H1 (cell line): ENCODE measurements around the gene GLE1. TPM values are rescaled to one million over a fixed set of nuclear protein-coding genes. Genes with fewer than 3 reads are reported as not detected.

Source experiments
- EP300 ChIP-seq, 2 experiments: IDR thresholded peaks; 1 replicate in 1 of 2; 2 replicates in 1 of 2; pipeline ENCODE4 v1.6.1; 2011 to 2012; ENCODE audit warnings: low read depth in 2 of 2, low read length in 2 of 2, mild to moderate bottlenecking in 2 of 2, borderline replicate concordance in 1 of 2, inconsistent platforms in 1 of 2, moderate library complexity in 1 of 2
- HDAC2 ChIP-seq, 2 experiments: fragments of 300-600 bp in 1 of 2; sonication (generic) in 1 of 2; IDR thresholded peaks; 2 replicates each; pipeline ENCODE4 v1.6.1; 2011 to 2012; ENCODE audit warnings: low read depth in 2 of 2, low read length in 2 of 2, mild to moderate bottlenecking in 2 of 2, moderate library complexity in 2 of 2, borderline replicate concordance in 1 of 2, inconsistent platforms in 1 of 2
- HDAC6 ChIP-seq: IDR thresholded peaks from one replicate; pipeline ENCODE4 v1.7.1; 2012; ENCODE audit warnings: low read depth, mild to moderate bottlenecking, inconsistent platforms, low read length, moderate library complexity
- MAFK ChIP-seq: IDR thresholded peaks from 2 replicates; pipeline ENCODE4 v1.6.1; 2012; ENCODE audit warnings: low read depth, mild to moderate bottlenecking, improper control_type of control experiment, low read length
- SUZ12 ChIP-seq: fragments of 200-600 bp; sonication (generic); IDR thresholded peaks from 2 replicates; pipeline ENCODE4 v1.6.1; 2012; ENCODE audit warnings: mild to moderate bottlenecking, inconsistent platforms, low read length, moderate library complexity, mixed read lengths
- TEAD4 ChIP-seq: IDR thresholded peaks from 2 replicates; pipeline ENCODE4 v1.6.1; 2012; ENCODE audit warnings: low read depth, low read length, inconsistent platforms, mixed read lengths
- polyA plus RNA-seq, 7 experiments: library from polyadenylated mRNA; depleted of rRNA in 3 of 7; stranded (reverse) in 5 of 7; unstranded in 2 of 7; fragments of >200 nt in 5 of 7; fragments of 200-250 nt in 2 of 7; gene quantifications; 1 replicate in 5 of 7; 2 replicates in 1 of 7; 4 replicates in 1 of 7; pipeline versions ENCODE4 v1.2.1 to v1.2.3, GENCODE V29; 2011 to 2013; ENCODE audit warnings: missing spikeins in 2 of 7, mixed read lengths in 2 of 7
- total RNA-seq: library from RNA; stranded (reverse); fragmentation: NEBNext Ultra II Directional; extraction: Animal tissue kit (Norgen Biotek cat#: 25700); gene quantifications from 2 replicates; pipeline ENCODE4 v1.2.1, GENCODE V29; 2021
- TF ChIP-seq, protein P1 (sequence below): fragments of 300-600 bp; sonication (generic); IDR thresholded peaks from 2 replicates; pipeline ENCODE4 v1.7.1; 2012; ENCODE audit warnings: low read length, moderate library complexity, mild to moderate bottlenecking, inconsistent platforms; ENCODE audit not compliant: insufficient replicate concordance
- TF ChIP-seq, protein P2 (sequence below): IDR thresholded peaks from 2 replicates; pipeline ENCODE4 v1.6.1; 2011; ENCODE audit warnings: low read length, improper control_type of control experiment

Gene GLE1
- total and polyA plus RNA-seq, 2 of the 8 experiments (the other 6 are each of a cell fraction or from before 2014, with no cell fraction given): 9.6 to 14.9 TPM

DNA sequence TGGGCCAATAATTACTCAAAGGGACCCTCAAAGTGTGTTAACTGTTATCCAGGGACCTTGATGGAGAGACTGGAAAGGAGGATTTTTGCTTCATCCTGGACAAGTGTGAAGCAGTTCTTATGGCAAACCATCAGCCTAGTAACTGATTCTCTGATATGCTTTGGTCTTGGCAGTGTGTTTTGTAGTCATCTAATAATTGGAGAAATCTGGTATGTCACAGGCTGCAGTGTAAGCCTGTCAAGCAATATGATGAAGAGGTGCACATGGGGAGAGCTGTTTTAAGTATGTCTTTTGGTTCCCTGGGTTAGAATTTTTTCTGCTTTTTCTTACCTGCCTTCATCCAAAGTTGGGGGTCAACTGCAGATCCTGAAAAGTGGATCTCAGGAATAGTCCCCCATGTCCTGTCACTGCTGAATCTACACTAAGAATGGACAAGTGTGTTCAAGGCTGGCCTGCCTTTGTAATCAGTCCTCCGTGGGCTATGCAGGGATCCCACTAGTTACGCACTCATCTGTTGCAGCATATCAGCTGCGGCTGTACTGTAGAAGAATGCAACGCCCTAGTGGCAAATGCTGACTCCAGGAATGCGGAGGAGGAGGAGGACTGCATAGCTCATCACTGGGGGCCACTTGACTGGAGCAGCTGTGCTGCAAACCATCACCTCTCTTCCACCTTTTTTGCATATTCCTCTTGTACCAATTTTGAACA lies 49.8 kb downstream of the GLE1 start (continued):
- TF ChIP-seq, protein P1, sequence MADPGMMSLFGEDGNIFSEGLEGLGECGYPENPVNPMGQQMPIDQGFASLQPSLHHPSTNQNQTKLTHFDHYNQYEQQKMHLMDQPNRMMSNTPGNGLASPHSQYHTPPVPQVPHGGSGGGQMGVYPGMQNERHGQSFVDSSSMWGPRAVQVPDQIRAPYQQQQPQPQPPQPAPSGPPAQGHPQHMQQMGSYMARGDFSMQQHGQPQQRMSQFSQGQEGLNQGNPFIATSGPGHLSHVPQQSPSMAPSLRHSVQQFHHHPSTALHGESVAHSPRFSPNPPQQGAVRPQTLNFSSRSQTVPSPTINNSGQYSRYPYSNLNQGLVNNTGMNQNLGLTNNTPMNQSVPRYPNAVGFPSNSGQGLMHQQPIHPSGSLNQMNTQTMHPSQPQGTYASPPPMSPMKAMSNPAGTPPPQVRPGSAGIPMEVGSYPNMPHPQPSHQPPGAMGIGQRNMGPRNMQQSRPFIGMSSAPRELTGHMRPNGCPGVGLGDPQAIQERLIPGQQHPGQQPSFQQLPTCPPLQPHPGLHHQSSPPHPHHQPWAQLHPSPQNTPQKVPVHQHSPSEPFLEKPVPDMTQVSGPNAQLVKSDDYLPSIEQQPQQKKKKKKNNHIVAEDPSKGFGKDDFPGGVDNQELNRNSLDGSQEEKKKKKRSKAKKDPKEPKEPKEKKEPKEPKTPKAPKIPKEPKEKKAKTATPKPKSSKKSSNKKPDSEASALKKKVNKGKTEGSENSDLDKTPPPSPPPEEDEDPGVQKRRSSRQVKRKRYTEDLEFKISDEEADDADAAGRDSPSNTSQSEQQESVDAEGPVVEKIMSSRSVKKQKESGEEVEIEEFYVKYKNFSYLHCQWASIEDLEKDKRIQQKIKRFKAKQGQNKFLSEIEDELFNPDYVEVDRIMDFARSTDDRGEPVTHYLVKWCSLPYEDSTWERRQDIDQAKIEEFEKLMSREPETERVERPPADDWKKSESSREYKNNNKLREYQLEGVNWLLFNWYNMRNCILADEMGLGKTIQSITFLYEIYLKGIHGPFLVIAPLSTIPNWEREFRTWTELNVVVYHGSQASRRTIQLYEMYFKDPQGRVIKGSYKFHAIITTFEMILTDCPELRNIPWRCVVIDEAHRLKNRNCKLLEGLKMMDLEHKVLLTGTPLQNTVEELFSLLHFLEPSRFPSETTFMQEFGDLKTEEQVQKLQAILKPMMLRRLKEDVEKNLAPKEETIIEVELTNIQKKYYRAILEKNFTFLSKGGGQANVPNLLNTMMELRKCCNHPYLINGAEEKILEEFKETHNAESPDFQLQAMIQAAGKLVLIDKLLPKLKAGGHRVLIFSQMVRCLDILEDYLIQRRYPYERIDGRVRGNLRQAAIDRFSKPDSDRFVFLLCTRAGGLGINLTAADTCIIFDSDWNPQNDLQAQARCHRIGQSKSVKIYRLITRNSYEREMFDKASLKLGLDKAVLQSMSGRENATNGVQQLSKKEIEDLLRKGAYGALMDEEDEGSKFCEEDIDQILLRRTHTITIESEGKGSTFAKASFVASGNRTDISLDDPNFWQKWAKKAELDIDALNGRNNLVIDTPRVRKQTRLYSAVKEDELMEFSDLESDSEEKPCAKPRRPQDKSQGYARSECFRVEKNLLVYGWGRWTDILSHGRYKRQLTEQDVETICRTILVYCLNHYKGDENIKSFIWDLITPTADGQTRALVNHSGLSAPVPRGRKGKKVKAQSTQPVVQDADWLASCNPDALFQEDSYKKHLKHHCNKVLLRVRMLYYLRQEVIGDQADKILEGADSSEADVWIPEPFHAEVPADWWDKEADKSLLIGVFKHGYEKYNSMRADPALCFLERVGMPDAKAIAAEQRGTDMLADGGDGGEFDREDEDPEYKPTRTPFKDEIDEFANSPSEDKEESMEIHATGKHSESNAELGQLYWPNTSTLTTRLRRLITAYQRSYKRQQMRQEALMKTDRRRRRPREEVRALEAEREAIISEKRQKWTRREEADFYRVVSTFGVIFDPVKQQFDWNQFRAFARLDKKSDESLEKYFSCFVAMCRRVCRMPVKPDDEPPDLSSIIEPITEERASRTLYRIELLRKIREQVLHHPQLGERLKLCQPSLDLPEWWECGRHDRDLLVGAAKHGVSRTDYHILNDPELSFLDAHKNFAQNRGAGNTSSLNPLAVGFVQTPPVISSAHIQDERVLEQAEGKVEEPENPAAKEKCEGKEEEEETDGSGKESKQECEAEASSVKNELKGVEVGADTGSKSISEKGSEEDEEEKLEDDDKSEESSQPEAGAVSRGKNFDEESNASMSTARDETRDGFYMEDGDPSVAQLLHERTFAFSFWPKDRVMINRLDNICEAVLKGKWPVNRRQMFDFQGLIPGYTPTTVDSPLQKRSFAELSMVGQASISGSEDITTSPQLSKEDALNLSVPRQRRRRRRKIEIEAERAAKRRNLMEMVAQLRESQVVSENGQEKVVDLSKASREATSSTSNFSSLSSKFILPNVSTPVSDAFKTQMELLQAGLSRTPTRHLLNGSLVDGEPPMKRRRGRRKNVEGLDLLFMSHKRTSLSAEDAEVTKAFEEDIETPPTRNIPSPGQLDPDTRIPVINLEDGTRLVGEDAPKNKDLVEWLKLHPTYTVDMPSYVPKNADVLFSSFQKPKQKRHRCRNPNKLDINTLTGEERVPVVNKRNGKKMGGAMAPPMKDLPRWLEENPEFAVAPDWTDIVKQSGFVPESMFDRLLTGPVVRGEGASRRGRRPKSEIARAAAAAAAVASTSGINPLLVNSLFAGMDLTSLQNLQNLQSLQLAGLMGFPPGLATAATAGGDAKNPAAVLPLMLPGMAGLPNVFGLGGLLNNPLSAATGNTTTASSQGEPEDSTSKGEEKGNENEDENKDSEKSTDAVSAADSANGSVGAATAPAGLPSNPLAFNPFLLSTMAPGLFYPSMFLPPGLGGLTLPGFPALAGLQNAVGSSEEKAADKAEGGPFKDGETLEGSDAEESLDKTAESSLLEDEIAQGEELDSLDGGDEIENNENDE: no peak
- no peak for TF ChIP-seq EP300 (IDR thresholded peaks at IDR 0.05; ENCODE audit: borderline replicate concordance in 1 of 2, low read depth in 2 of 2, low read length in 2 of 2)
- no peak for TF ChIP-seq HDAC2 (IDR thresholded peaks at IDR 0.05; ENCODE audit: borderline replicate concordance in 1 of 2, low read depth in 2 of 2, low read length in 2 of 2)
- no peak for TF ChIP-seq HDAC6
- TF ChIP-seq SUZ12: no peak
- TF ChIP-seq TEAD4: peak; percentile 98
- TF ChIP-seq, protein P2, sequence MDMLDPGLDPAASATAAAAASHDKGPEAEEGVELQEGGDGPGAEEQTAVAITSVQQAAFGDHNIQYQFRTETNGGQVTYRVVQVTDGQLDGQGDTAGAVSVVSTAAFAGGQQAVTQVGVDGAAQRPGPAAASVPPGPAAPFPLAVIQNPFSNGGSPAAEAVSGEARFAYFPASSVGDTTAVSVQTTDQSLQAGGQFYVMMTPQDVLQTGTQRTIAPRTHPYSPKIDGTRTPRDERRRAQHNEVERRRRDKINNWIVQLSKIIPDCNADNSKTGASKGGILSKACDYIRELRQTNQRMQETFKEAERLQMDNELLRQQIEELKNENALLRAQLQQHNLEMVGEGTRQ: no peak
- peak; percentile 25; the same call in 1 of the 2 replicates for TF ChIP-seq MAFK
